ENCODE measurements around the gene SGSM1. TPM values are rescaled to one million over a fixed set of nuclear protein-coding genes. Genes with fewer than 3 reads are reported as not detected.

Gene SGSM1
- total RNA-seq, 1 experiment from 2014 or later: 0.29 TPM

- no TSS peak for BruUV-seq (replicated peaks)
- intact Hi-C loops (cut with micrococcal nuclease): no loop called here
- no peak for ATAC-seq
Measured at GRCh38 chr22:24763872-24764485, 42.0 kb upstream of the SGSM1 start.

GRCh38 chr22:24765166-24765565, 40.8 kb upstream of the SGSM1 start:
- no TSS peak for BruUV-seq (replicated peaks)
- Histone ChIP-seq H3K4me3 (ENCODE audit: low read length) (no peak overlapping the region), H3K9ac (ENCODE audit: low read length) (no peak overlapping the region), H3F3A (ENCODE audit: low read length, unreplicated experiment) (no peaks in the 10 kb centered on the region), H3K27ac (ENCODE audit: low read length) (no peak overlapping the region), H2AFZ (ENCODE audit: low read length) (no peak overlapping the region), H3K36me3 (ENCODE audit: low read depth, low read length) (no peaks in the 10 kb centered on the region), H3K4me1 (ENCODE audit: insufficient read depth, low read length) (no peaks in the 10 kb centered on the region), H3K79me2 (ENCODE audit: low read length) (no peaks in the 10 kb centered on the region), H4K20me1 (ENCODE audit: low read length) (no peaks in the 10 kb centered on the region), H3K27me3 (ENCODE audit: low read length) (peaks cover 10% of the 10 kb centered on the region; the same call in 1 of the 2 replicates), H3K9me3 (ENCODE audit: low read length) (no peaks in the 10 kb centered on the region), H3K4me2 (ENCODE audit: low read length) (no peak overlapping the region), H3K9me2 (replicated peaks; ENCODE audit: low read length) (no peaks in the 10 kb centered on the region)
- POLR2A ChIA-PET (ENCODE audit: unreplicated experiment): no interaction called here
- intact Hi-C loops (cut with micrococcal nuclease): loop anchor here (5.0 kb wide), 1 partner anchor 172 kb away; no protein-coding TSS in a partner anchor
- CTCF ChIA-PET: no interaction called here
- ATAC-seq (no peak), DNase-seq (no peak)
- TF ChIP-seq EZH2 (IDR thresholded peaks at IDR 0.05; ENCODE audit: low read length, unreplicated experiment) (no peak), EZH2phosphoT487 (IDR thresholded peaks at IDR 0.05; ENCODE audit: borderline replicate concordance, low read length) (no peak)
- TF ChIP-seq, protein P1, sequence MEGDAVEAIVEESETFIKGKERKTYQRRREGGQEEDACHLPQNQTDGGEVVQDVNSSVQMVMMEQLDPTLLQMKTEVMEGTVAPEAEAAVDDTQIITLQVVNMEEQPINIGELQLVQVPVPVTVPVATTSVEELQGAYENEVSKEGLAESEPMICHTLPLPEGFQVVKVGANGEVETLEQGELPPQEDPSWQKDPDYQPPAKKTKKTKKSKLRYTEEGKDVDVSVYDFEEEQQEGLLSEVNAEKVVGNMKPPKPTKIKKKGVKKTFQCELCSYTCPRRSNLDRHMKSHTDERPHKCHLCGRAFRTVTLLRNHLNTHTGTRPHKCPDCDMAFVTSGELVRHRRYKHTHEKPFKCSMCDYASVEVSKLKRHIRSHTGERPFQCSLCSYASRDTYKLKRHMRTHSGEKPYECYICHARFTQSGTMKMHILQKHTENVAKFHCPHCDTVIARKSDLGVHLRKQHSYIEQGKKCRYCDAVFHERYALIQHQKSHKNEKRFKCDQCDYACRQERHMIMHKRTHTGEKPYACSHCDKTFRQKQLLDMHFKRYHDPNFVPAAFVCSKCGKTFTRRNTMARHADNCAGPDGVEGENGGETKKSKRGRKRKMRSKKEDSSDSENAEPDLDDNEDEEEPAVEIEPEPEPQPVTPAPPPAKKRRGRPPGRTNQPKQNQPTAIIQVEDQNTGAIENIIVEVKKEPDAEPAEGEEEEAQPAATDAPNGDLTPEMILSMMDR (conservative IDR thresholded peaks at IDR 0.05; ENCODE audit: low read depth, low read length): no peak

More at GRCh38 chr22:24763872-24764485, 42.0 kb upstream of the SGSM1 start:
- DNase-seq: no peak
- peaks cover 10% of the 10 kb centered on the region; the same call in 1 of the 2 replicates for H3K27me3 ChIP-seq (ENCODE audit: low read length)
- ChIA-PET POLR2A (ENCODE audit: unreplicated experiment) (no interaction called here), CTCF (interaction anchor here (0.6 kb wide), 1 partner anchor 1966 kb away, joined by 3 read pairs; no protein-coding TSS in a partner anchor)
- H3K27ac ChIP-seq (ENCODE audit: low read length): no peak overlapping the region
- TF ChIP-seq EZH2 (IDR thresholded peaks at IDR 0.05; ENCODE audit: low read length, unreplicated experiment) (no peak), EZH2phosphoT487 (IDR thresholded peaks at IDR 0.05; ENCODE audit: borderline replicate concordance, low read length) (no peak)
- TF ChIP-seq, protein P1 (conservative IDR thresholded peaks at IDR 0.05; ENCODE audit: low read depth, low read length): no peak
- no peaks in the 10 kb centered on the region for H3K9me3 ChIP-seq (ENCODE audit: low read length)
- no peaks in the 10 kb centered on the region for H3K4me1 ChIP-seq (ENCODE audit: insufficient read depth, low read length)
- no peak overlapping the region for H3K4me2 ChIP-seq (ENCODE audit: low read length)
- H3K36me3 ChIP-seq (ENCODE audit: low read depth, low read length): no peaks in the 10 kb centered on the region
- no peak overlapping the region for H3K4me3 ChIP-seq (ENCODE audit: low read length)
- H3F3A ChIP-seq (ENCODE audit: low read length, unreplicated experiment): no peaks in the 10 kb centered on the region
- H2AFZ ChIP-seq (ENCODE audit: low read length): no peak overlapping the region
- H3K79me2 ChIP-seq (ENCODE audit: low read length): no peaks in the 10 kb centered on the region
- H4K20me1 ChIP-seq (ENCODE audit: low read length): no peaks in the 10 kb centered on the region
- no peak overlapping the region for H3K9ac ChIP-seq (ENCODE audit: low read length)
- H3K9me2 ChIP-seq (replicated peaks; ENCODE audit: low read length): no peaks in the 10 kb centered on the region
